DMS153 treated with DMSO at 0.1 percent for 48 hours (cell line): Measurements from ENCODE around the gene PCGF3.

Source experiments
- DNase-seq: peaks from one replicate; lab custom pipeline; 2025; ENCODE audit not compliant: unreplicated experiment; lab: John Stamatoyannopoulos, UW

PCGF3 gene

DNA sequence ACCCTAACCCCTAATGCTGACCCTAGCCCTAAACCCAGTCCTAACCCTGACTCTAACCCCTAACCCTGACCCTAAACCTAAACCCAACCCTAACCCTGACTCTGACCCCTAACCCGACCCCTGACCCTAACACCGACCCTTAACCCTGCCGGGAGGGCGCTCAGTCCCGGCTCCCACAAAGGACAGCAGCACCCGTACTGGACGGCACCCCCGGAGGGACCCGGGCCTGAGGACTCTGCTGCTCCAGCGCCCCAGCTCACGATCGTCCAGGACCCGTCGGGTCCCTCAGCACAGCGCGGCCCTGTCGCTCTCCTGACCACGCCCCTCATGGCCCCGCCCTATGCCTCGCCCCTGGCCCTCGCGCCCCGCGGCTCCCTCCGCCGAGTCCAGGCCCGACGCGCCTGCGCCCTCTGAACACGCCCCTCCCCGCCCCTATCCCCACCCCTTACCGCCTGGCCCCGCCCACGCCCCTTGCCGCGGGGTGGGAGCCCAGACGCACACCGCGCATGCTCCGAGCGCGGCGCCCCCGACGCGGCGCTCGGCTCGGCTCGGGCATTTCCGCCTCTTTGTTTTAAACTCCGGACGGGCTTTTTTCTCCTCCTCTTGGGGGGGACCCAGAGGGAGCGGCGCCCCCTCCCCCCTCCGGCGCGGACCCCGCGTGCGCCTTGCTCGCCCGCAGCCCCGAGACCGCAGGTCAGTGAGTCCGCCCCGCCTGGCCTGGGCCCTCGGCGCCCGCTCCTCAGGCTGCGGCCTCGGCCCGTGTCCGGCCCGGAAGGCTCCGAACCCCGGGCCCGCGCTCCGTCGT lies at the start of gene PCGF3:
TSS of gene PCGF3 (plus strand) at position 555 of the 805 bp plus-strand sequence. CDS start 27,849 bp downstream, outside the sequence.
- peak; percentile 37 for DNase-seq

DNA sequence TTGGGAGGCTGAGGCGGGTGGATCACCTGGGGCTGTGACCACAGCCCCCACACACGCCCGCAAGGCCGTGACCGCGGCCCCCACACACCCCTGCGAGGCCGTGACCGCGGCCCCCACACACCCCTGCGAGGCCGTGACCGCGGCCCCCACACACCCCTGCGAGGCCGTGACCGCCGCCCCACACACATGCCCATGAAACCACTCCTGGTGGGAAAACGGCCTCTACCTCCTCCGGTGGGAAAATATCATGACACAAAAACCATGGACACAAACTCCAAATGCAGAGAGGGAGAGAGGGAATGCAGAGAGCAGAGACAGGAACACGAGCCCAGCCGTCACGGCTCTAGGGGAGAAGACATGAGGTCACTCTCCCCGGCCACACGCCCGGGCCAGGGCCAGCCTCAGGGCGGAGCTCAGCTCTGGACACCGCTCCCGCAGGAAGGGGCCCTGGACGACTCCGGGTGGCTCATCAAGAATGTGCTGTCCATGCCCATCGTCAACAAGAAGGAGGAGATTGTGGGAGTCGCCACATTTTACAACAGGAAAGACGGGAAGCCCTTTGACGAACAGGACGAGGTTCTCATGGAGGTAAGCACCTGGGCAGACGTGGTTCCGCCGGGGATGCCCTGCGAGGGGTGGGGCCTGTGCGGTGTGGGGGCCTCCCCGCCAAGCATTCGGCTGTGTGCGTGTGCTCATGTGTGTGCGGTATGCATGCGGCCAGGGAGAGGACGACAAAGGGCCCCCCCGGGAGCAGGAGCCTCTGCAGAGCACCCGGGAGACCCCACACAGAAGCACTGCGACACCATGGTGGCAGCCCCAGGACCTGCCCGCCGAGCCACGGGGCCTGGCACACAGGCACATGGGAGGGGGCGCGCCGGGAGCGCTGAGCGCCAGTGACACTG lies 48.9 kb upstream of the PCGF3 start:
- no peak for DNase-seq

DNA sequence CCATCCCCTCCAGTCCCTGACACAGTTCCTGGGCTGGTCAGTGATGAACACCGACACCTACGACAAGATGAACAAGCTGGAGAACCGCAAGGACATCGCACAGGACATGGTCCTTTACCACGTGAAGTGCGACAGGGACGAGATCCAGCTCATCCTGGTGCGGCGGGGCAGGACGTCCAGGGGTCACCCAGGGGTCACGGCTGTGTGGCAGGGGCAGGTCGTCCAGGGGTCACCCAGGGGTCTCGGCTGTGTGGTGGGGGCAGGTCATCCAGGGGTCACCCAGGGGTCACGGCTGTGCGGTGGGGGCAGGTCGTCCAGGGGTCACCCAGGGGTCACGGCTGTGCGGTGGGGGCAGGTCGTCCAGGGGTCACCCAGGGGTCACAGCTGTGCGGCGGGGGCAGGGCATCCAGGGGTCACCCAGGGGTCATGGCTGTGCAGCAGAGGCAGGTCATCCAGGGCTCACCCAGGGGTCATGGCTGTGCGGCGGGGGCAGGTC lies 48.2 kb upstream of the PCGF3 start:
- DNase-seq = no peak

DNA sequence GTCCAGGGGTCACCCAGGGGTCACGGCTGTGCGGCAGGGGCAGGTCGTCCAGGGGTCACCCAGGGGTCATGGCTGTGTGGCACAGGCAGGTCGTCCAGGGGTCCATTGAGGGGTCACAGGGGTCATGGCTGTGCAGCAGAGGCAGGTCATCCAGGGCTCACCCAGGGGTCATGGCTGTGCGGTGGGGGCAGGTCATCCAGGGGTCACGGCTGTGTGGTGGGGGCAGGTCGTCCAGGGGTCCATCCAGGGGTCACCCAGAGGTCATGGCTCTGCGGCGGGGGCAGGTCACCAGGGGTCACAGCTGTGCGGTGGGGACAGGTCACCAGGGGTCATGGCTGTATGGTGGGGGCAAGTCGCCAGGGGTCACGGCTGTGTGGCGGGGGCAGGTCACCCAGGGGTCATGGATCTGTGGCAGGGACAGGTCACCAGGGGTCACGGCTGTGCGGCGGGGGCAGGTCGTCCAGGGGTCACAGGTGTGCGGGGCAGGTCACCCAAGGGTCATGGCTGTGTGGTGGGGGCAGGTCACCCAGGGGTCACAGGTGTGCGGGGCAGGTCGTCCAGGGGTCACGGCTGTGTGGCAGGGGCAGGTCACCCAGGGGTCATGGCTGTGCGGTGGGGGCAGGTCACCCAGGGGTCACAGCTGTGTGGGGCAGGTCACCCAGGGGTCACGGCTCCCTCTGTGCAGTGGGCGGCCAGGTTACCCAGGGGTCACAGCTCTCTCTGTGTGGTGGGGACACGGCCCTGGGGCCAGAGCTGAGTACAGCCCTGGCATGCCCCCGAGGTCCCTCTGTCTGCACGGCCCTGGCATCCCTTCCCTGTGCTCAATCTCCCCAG lies 47.6 kb upstream of the PCGF3 start:
- DNase-seq = no peak

- no peak for DNase-seq
Measured at GRCh38 chr4:658681-659667, 46.7 kb upstream of the PCGF3 start.

DNA sequence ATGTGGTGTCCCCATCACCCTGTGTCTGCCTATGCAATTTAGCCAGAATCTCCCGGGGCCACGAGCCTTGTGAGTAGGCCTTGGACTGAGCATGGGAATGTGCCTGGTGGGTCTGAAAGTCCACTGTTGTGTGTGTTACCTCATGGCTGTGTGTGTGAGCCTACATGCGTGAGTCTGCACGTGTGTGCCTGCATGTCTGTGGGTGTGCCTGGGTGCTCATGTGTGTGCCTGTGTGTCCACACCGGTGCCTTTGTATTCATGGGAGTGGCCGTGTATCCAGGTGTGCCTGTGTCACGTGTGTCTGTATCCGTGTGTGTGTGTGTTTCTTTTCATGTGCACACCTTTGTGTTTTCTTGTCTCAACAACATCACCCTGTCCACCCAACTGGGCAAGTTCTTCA lies 45.8 kb upstream of the PCGF3 start:
- DNase-seq = no peak

DNA sequence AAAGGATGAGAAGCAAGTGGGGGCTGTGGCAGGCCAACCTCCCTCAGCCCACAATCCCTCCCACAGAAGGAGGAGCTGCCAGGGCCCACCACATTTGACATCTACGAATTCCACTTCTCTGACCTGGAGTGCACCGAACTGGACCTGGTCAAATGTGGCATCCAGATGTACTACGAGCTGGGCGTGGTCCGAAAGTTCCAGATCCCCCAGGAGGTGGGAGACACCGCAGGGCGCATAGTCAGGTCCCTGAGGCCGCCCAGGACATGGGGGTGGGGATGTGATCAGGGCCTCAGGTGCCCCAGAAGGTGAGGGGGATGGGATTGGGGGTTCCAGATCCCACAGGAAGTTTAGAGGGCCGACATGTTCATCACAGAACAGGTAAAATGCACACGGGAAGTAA lies 45.2 kb upstream of the PCGF3 start:
- DNase-seq = no peak

- DNase-seq = no peak
Measured at GRCh38 chr4:661231-661630, 44.4 kb upstream of the PCGF3 start.

DNA sequence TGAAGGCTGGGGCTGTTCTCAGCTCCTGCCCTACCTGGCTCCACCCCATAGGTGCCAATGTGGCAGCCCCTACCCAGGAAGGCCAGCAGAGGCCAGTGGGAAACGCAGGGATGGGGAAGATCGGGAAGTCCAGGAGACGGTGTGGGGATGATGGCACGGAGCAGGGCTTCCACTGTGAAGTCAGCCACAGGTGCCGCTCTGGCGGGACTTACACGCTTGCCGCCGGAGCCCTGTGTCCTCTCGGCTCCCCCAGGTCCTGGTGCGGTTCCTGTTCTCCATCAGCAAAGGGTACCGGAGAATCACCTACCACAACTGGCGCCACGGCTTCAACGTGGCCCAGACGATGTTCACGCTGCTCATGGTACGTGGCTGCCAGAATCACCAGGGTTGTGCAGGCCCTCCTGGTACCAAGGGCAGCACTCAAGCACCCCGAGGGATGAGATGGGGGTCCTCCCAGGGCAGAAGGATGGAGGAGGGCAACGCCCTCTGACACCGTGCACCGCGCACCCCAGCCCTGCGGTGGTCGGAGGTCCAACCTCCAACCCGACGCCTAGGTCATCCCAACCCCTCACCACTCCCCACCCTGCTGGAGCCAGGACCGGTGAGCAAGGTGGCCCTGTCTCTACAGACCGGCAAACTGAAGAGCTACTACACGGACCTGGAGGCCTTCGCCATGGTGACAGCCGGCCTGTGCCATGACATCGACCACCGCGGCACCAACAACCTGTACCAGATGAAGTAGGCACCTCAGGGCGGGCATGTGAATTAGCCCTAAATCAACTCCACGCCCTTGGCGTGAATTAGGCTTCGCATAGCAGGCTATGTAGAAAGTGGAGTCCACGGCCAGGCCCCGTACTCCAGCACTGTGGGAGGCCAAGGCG lies 43.5 kb upstream of the PCGF3 start:
- DNase-seq = no peak

DNA sequence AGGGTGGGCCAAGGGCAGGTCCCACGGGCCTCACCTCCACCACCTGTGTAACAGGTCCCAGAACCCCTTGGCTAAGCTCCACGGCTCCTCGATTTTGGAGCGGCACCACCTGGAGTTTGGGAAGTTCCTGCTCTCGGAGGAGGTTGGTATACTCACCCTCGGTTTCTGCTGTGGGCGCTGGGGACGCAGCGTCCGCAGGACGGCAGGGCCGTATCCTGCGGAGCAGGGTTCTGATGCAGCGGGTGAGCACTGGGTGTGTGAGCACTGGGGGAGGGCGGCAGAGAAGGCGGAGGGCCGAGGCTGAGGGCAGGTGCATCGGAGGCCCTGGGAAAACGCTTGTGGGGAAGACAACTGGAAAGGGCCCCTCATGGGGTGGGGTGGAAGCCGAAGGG lies 42.6 kb upstream of the PCGF3 start:
- DNase-seq = no peak

DNA sequence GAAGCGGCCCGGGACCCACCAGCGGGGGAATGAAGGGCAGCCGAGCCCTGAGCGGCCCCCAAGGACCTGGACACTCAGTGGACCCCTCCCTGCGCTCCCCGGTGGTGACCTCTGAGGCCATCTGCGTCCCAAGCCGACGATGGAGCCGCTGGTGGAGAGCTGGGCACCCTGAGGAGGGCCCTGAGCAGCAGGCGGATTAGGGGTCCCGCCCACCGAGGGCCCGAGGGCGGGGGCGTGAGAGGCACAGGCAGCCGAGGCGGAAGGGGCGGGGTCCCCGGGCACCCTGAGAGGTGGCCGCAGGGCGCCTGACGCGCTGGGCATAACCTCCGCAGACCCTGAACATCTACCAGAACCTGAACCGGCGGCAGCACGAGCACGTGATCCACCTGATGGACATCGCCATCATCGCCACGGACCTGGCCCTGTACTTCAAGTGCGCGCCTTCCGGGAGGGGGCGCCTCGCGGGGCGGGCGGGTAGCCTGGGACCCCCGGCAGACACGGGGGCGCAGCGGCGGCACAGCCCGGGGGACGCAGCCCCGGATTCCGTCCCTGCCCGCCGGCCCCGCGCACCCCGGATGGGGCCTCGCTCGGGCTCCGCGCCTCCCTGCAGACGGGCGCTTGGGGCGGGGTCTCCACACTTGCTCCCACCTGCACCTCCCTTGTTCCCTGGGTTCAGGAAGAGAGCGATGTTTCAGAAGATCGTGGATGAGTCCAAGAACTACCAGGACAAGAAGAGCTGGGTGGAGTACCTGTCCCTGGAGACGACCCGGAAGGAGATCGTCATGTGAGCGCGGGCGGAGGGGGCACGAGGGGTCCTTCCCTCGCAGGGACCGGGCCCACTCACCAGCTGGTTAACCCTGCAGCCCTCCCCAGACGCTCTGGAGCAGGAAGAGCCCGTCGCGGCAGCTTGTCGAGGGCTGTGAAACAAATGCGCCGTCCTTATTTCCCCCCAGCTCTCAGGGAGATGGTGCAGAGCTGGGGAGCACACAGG lies 41.9 kb upstream of the PCGF3 start:
- peak; percentile 2 for DNase-seq

GRCh38 chr4:664713-665231 lies 40.9 kb upstream of the PCGF3 start:
- DNase-seq = no peak

GRCh38 chr4:665381-665750 lies 40.3 kb upstream of the PCGF3 start:
- DNase-seq = no peak

DNA sequence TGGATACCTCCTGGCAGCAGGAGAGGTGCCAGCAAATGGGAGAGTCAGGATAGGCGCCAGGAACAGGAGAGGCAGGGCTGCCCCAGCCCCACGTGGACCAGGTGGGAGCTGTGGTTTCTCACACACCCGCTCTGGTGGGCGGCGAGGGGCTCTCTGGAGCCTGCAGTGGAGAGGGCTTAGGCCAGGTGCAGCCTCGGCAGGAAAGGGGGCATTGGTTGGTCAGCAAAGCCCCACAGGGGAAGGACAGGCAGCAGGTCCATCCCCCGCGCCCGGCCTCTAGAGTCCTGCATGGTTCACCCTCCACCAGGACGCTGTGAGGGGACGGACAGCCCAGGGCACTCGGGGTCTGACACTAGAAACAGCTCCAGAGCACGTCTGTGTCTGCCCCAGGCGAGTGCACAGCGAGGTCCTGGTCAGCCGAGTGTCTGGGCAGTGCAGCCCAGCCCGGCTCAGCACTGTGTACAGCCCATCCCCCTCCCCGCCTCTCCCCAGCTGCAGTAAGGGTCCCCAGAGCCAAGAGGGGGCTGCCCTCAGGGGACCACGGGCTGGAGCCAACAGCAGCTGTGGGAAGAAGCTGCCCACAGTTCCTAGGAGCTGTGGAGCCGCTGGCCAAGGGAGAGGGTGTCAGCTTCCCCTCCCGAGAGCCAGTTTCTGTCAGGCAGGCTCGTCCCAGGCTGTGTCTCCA lies 39.7 kb upstream of the PCGF3 start:
- DNase-seq = no peak

DNA sequence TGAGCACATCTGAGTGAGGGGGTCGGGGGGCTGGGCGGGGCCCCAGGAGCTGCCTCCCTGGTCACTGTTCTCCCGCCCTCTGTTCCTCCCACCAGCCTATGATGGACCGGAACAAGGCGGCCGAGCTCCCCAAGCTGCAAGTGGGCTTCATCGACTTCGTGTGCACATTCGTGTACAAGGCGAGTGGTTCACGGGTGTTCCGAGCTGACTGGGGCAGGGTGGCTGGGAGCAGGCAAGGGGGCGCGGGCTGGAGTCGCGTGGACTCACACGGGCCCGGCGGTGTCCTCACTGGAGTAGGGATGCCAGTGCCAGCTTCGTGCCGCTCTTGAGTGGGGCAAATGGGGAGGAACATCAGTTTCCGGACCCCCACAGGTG lies 39.2 kb upstream of the PCGF3 start:
- no peak for DNase-seq

- DNase-seq = no peak
Measured at GRCh38 chr4:666822-667544, 38.6 kb upstream of the PCGF3 start.
